GM21723 (cell line): Measurements from ENCODE around the gene TMEM178A.
"Not testable (repeated sequence)": the region's sequence is repeated elsewhere in the genome, so short reads cannot be mapped to it uniquely, and the experiment has no call there.

Experiments used
- ATAC-seq: cut with Tn5 transposase; IDR thresholded peaks from one replicate; pipeline ENCODE4 v1.9.1; 2021; ENCODE audit warnings: mild to moderate bottlenecking, moderate library complexity; ENCODE audit not compliant: unreplicated experiment

The TMEM178A gene

GRCh38 chr2:39647104-39647765 is 18.5 kb upstream of the TMEM178A start:
- ATAC-seq: no peak

- ATAC-seq: no peak
These were observed 17.1 kb upstream of the TMEM178A start for GRCh38 chr2:39648580-39648979.

DNA sequence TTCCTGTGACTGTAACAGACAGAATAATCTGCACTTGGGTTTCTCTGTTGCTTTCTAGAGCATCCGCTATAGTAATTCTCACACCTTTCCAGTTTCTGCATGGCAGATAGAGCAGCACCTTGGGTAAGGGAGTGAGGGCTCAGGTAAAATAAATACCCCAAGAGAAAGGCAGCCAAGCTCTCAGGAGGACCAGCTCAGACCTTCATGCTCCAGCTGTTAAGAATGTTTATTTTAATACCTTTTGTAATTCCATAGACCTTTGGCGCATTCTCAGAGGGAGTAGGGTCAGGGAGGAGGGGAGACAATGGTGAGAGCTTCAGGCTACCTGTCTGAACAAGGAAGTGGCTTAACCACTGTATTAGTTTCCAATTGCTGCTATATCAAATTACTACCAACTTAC is 16.2 kb upstream of the TMEM178A start:
- no peak for ATAC-seq

- no peak for ATAC-seq
These were observed 15.2 kb upstream of the TMEM178A start for GRCh38 chr2:39650468-39650867.

- not testable (repeated sequence) for ATAC-seq
These were observed 9.5 kb upstream of the TMEM178A start for GRCh38 chr2:39656215-39656614.

GRCh38 chr2:39657287-39657937 is 8.3 kb upstream of the TMEM178A start:
- no peak for ATAC-seq

GRCh38 chr2:39658371-39658770 is 7.3 kb upstream of the TMEM178A start:
- ATAC-seq: no peak

- ATAC-seq: no peak
These were observed 5.7 kb upstream of the TMEM178A start for GRCh38 chr2:39659765-39660611.

DNA sequence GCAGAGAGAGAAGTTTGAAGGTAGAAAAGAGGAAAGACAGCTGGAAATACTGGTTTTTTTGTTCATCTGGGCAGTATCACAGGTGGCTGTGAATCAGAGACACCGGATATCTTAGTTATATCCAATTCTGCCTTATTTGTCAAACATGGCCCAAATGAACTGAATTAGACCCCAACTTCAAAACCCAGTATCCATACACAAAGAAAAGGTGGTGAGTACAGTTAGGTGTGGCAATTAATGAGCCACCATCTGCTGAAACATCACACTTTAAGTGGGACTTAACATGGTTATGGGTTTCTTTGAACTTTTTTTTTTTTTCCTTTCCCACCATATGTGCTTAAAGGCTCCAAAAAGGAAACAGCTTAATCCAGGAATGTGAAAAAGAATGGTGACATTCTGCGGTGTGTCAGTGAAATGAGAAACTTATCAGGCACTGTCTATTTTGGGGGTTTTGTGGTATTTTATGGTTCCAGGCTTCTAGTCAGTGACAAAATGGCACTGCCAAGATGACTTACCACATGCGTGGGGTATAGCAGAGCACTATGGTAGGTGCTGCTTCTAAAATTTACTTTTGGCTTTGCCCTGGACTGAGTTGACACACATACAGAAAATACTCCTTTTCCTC is 5.0 kb upstream of the TMEM178A start:
- no peak for ATAC-seq

DNA sequence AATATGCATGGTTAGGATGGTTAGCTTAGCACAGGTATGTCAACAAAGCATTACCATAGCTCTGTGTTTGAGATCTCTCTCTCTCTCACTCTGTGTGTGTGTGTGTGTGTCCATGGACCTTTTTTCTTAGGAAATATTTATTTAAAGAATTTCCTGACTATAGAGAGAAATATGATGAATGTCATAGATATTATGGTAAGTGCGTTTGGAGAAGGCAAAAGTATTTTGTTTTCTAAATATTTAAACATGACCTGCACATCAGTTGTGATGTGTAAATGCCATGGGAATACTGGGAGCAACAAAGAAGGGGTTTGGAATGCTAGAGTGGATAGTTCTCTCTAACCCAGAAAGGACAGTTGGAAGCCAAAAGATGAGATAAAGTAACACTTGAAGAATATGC is 3.9 kb upstream of the TMEM178A start:
- ATAC-seq: no peak

- no peak for ATAC-seq
These were observed 2.4 kb upstream of the TMEM178A start for GRCh38 chr2:39663187-39663930.

- no peak for ATAC-seq
These were observed 1.4 kb upstream of the TMEM178A start for GRCh38 chr2:39664232-39664887.

DNA sequence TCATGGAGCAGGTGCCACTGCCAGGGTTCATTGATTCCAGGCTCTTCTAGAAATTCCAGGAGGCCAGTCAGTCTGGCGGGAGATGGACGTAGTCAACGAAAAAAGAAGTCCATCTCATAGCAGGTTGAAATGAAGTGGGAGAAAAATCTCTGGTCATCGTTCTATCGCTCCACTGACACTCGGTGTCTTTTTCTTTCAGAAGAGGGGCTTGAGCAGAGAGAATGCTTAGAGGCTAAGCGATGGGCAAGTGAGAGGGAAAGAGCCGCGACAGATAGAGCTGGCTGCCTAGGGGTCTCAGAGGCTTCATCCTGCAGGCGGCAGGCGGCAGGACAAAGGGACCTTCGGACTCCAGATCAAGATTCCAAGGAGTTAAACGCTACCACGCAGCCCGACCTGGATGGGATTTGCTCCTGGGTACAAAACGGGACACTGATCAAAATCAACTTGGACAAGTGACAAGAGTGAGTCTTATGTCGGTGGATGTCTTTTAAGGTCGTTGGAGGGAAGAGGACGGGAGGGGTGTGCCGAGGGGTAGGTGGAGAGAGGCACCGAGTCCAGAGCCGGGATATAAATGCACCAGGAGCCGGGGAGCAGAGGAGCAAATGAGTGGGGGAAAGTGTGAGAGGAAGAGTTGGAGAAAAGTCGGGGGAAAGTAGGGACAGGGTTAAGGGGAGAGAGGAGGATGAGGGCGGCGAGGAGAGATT is 677 bp upstream of the TMEM178A start:
- ATAC-seq: no peak

DNA sequence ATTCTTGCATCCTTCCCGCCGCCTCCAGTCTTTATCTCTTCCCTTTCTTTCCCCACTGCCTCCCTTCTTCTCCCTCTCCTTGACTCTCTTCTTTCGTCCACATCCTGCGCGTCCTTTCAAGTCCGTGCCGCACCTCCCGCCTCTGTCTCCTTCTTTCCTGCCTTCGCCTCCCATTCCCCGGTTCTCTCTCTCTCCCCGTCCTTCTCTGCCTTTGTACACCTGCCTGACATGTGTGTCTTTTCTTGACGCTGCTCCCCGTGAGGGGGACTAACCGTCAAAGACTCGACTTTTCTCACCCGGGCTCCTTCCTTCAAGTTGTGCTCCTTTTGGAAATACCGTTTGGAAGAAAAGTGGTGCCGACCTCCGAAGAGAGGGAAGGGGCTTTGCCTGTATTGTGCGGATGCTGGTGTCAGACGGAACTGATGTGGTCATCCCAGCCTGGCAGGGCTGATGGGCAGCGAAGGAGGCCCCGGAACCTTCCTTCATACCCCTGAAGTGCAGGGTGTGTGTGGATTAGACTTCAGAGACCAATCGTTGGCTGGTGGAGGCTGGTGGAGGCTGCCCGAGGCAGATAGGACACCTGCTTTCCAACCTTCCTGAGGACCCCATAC is 879 bp downstream of the TMEM178A start:
- ATAC-seq: no peak

- no peak for ATAC-seq
These were observed 1.6 kb downstream of the TMEM178A start for GRCh38 chr2:39667104-39667885.

DNA sequence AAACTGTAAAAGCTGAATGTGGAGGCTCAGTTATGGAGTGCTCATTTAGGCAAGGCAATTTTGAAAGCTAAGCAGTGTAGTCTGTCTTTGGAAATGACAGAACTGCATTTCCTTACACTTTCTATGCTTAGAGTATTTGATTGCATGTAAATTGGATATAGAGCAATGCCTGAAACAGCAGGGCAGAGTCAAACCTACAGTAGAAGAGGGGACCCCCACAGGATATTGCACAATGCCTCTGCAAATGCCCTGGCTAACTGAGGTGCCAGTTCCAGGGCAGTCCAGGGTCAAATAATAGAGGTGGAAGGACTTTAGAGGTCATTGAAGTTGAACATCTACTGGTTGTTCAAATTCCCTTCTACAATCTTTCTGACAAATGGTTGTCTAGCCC is 2.2 kb downstream of the TMEM178A start:
- ATAC-seq: no peak

DNA sequence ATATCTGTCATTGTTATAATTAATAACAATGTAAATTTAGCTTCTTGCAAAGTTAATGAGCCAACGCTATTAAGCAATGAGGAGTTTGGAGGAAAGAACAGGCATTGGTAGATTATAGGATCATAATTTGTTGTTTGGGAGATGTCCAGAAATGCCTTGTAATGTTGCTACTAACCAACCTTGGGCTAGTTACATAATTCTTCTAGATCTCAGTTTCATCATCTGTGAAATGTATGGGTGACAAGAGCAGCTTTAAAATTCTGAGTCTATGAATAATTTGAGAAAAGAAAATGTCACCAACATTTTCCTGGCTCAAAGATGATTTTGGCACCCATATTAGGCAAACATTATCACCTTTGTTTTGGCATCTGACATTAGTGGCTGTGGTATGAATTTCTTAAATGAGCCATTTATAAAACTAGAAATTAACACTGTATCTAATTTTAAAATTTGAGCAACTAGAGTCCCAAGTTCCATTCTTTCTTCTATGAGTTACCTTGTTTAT is 2.9 kb downstream of the TMEM178A start:
- no peak for ATAC-seq

GRCh38 chr2:39671604-39672003 is 5.9 kb downstream of the TMEM178A start:
- ATAC-seq: no peak
